Thyroid gland (tissue), 4 donors: ENCODE measurements around the gene CCNK.

Experiments used
- CTCF ChIP-seq, 6 experiments: fragments of 200-600 bp in 3 of 6; fragments of 450-650 bp in 3 of 6; sonication (generic) in 3 of 6; IDR thresholded peaks; one replicate each; pipeline ENCODE4 v1.5.1; 2016 to 2019; ENCODE audit warnings: antibody characterized with exemption in 6 of 6, mild to moderate bottlenecking in 2 of 6, inconsistent platforms in 1 of 6, moderate library complexity in 1 of 6
- POLR2A ChIP-seq, 2 donors: fragments of 450-650 bp; IDR thresholded peaks; one replicate each; pipeline ENCODE4 v1.6.1; 2017; ENCODE audit warnings: antibody characterized with exemption in 2 of 2, mild to moderate bottlenecking in 2 of 2, moderate library complexity in 1 of 2

- no peak for TF ChIP-seq CTCF (IDR thresholded peaks at IDR 0.05)
- no peak for TF ChIP-seq POLR2A (IDR thresholded peaks at IDR 0.05)
Observed at GRCh38 chr14:99549684-99550083, 68.5 kb downstream of the CCNK start.
